Measurements from ENCODE around the gene VAMP1.
"Not testable (repeated sequence)": the region's sequence is repeated elsewhere in the genome, so short reads cannot be mapped to it uniquely, and the experiment has no call there.

- not testable (repeated sequence) for TF ChIP-seq REST (IDR thresholded peaks at IDR 0.05; ENCODE audit: unreplicated experiment); CTCF (conservative IDR thresholded peaks at IDR 0.05; ENCODE audit: low read depth in 2 of 2); CREB1 (CRISPR knock-in tag; IDR thresholded peaks at IDR 0.05; ENCODE audit: low read depth); EZH2phosphoT487 (IDR thresholded peaks at IDR 0.05; ENCODE audit: unreplicated experiment); EZH2 (IDR thresholded peaks at IDR 0.05; ENCODE audit: low read depth, unreplicated experiment); POLR2AphosphoS5 (IDR thresholded peaks at IDR 0.05; ENCODE audit: low read depth); JUNB (IDR thresholded peaks at IDR 0.05; ENCODE audit: unreplicated experiment); STAT1 (IDR thresholded peaks at IDR 0.05; ENCODE audit: unreplicated experiment); ETS1 (IDR thresholded peaks at IDR 0.05)
These were observed 4.9 kb upstream of the VAMP1 start for GRCh38 chr12:6475233-6475975.

Data from GM23338 (cell line).